Smooth muscle cell of the pulmonary artery (primary cell): ENCODE measurements around the gene GNL2. TPM values are rescaled to one million over a fixed set of nuclear protein-coding genes. Genes with fewer than 3 reads are reported as not detected.

Source experiments
- total RNA-seq: library from RNA; depleted of rRNA; stranded (reverse); fragments of >200 nt; gene quantifications from 2 replicates; pipeline ENCODE4 v1.2.3, GENCODE V29; 2014

GNL2 gene
- 52.5 and 55.8 TPM in 2 replicates for total RNA-seq

GRCh38 chr1:37595440-37596181, at the start of gene GNL2:
TSS of gene GNL2 (minus strand) at chr1:37595937. CDS start at chr1:37595822, 115 bp downstream.

DNA sequence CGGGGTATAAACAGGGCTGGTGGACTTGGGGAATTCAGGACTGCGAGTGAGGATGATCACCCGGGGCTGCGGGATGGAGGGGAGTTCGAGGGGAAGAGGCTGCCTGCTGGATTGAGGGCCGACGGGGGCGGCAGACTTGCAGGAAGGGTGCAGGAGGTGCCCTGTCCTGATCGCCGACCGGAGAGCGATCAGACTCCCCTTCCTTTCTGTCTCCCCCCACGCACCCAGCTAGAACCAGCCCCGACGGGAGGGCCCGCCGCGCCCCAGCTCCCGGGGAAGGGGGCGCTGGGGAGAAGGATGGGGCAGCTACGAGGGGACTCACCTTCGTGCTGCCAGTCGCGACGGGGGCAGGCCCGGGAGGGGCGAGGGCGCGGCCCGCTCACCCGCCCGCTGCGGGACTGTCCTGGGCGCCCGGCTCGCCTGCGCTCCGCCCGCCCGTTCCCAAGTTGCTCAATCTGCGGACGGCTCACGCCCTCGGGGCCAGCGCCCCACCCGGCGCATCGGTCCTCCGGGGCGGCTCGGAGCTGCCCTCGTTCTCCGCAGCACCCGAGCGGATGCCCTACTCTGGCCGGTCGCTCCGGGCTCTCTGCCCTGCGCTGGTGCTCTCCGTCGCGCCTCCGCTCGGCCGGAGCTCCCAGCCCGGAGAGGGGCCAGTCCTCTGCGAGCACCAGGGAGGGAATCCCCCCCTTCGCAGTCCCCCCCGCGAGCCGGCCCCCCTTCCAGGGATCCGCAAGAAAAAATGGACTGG, 38.7 kb upstream of the GNL2 start, which contains the start of gene RSPO1:
Gene RSPO1, minus strand, starts transcription at position 649 of the 748 bp plus-strand sequence. CDS start 5,231 bp downstream, outside the sequence.

DNA sequence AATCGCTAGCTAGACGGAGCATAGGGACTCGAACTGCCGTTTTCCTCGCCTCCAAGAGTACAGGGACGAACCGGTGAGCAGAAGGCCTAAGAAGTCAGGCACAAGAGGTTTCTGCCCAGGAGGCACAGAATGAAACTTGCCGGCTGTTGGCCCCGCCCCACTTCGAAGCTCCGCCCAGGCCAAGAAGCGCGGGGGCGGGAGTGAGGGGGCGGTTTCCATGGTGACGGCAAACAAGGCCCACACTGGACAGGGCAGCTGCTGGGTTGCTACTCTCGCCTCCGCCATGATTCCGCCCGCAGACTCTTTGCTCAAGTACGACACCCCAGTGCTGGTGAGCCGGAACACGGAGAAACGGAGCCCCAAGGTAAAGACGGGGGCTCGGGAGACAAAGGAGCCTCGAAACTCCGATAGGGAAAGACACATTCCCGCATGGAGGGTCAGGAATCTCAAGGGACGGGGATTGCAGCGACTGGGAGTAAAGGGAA, 39.0 kb downstream of the GNL2 start, which contains the start of gene DNALI1:
Gene DNALI1, plus strand, starts transcription at position 229 of the 485 bp plus-strand sequence. Its CDS starts 55 bp downstream, at position 284.

DNA sequence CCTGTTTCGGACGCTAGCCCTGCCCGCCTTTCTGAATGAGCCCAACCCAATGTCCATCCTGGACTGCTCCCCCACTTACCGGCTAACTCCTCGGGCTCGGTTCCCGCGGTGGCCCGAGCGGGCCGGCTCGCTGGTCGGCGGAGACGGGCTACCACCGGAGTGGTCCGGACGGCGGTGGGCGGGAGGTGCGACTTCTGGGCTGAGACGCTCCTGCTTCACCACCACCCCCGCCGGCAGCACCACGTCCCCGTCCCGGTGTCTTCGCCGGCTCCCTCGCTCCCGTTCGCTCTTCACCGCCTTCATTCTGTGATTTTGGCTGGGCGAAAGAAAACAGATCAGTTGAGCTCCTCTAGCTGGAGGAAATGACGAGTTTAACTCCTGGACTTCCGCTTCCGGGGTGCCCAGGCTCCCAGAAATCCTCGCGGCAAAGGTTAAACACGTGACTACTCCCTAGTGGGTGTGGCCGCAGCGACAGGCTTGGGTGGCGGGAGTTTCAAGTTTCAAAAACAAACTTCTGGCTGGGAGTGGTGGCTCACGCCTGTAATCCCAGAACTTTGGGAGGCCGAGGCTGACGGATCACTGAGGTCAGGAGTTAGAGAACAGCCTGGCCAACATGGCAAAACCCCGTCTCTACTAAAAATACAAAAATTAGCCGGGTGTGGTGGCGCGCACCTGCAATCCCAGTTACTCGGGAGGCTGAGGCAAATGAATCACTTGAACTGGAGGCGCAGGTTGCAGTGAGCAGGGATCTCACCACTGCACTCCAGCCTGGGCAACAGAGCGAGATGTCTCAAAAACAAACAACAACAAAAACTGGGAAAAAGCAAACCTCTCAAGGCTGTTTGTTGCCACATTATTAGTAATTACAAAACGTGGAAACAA, 41.6 kb downstream of the GNL2 start, which contains the start of gene SNIP1:
Gene SNIP1, minus strand, starts transcription at position 367 of the 882 bp plus-strand sequence. Its CDS starts 64 bp downstream, at position 303.

Other genes with a start within 250 kb of the GNL2 start
- 8.1 and 26.5 TPM in 2 replicates for gene ZC3H12A, start 121.4 kb downstream of the GNL2 start, total RNA-seq
- gene MEAF6, start 81.2 kb downstream of the GNL2 start, total RNA-seq = 37.9 and 41.1 TPM in 2 replicates
- gene SNIP1, start 41.6 kb downstream of the GNL2 start, total RNA-seq = 11.0 and 13.8 TPM in 2 replicates
- 3.9 TPM in 2 replicates for gene DNALI1, start 39.0 kb downstream of the GNL2 start, total RNA-seq
- 0.07 TPM in 1 of 2 replicates, not detected in the other for gene RSPO1, start 39.0 kb upstream of the GNL2 start, total RNA-seq
- gene CDCA8, start 96.6 kb upstream of the GNL2 start, total RNA-seq = 1.7 and 3.7 TPM in 2 replicates
- not detected in 2 replicates for gene EPHA10, start 169.2 kb upstream of the GNL2 start, total RNA-seq
- 1.1 and 1.3 TPM in 2 replicates for gene MANEAL, start 197.9 kb upstream of the GNL2 start, total RNA-seq
- gene C1orf122, start 211.9 kb upstream of the GNL2 start, total RNA-seq = 29.4 and 30.4 TPM in 2 replicates
- gene YRDC, start 212.3 kb upstream of the GNL2 start, total RNA-seq = 13.3 and 25.0 TPM in 2 replicates